Erythroblast (primary cell): ENCODE data around the gene SLC36A1.

Experiments used
- GATA1 ChIP-seq: IDR thresholded peaks from 2 replicates; pipeline ENCODE4 v1.6.1; 2011; ENCODE audit warnings: low read depth, mild to moderate bottlenecking, control low read depth, low read length, moderate library complexity
- POLR2A ChIP-seq: IDR thresholded peaks from 2 replicates; pipeline ENCODE4 v1.6.1; 2011; ENCODE audit warnings: mild to moderate bottlenecking, low read length

- no peak for TF ChIP-seq POLR2A
- peak; percentile 43 for TF ChIP-seq GATA1
Measured at GRCh38 chr5:151465476-151465875, 18.1 kb downstream of the SLC36A1 start.
